ENCODE data around the gene HRNR.

GRCh38 chr1:152167835-152168534, 56.0 kb downstream of the HRNR start:
- no peak for TF ChIP-seq CTCF (IDR thresholded peaks at IDR 0.05)
- TF ChIP-seq POLR2A (IDR thresholded peaks at IDR 0.05): no peak
